ENCODE measurements around the gene PLEKHG4B.

PLEKHG4B gene

DNA sequence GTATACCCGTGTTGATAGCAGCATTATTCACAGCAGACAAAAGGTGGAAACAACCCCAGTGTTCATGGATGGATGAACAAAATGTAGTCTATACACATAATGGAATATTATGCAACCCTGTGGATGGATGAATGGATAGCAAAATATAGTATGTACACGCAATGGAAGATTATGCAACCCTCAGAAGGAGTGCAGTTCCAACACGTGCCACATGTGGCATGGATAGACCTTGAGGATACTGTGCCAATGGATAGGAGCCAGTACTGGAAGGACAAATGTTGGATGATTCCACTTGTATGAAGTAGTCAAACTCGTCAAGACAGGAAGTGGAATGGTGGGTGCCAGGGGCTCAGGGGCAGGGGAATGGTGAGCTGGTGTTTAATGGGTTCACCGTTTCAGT, 44.9 kb downstream of the PLEKHG4B start:
- DNase-seq = no peak

DNA sequence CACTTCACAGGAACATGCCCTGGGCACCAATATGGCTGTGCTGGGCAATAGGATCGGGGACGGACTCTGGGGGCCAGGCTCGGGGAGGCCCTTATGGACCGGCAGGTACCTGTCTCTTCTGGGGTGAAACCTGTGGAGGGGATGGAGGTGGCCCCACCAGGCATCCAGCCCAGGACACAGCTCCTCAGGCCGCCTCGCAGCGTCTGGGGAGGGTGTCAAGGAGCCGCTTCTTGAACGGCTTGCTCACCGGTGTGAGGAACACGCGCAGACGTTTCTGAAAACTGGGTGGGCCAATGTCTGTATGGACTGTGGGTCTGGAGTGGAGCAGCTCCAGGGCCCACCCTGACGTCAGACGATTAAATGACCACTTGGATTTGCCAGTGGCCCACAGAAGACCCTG, 45.8 kb downstream of the PLEKHG4B start:
- DNase-seq = no peak

DNA sequence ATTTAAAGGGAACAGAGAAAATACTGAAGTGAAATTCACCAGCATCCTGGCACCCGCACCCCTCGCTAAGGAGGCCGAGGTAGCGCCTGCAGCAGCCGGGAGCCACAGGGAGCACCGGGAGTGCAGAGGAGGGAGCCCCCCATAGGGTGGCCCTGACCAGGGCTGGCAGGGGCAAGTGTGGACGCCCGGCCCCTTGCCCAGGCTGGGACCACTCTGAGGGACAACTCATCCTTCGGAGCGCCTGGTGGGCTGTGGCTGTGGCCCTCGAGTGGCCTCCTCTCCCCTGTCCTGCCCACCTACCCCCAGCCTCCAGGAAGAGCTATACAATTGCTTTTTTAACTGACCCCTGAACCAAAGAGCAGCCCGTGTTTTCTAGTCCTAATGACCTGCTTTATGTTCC, 47.0 kb downstream of the PLEKHG4B start:
- DNase-seq = no peak

DNA sequence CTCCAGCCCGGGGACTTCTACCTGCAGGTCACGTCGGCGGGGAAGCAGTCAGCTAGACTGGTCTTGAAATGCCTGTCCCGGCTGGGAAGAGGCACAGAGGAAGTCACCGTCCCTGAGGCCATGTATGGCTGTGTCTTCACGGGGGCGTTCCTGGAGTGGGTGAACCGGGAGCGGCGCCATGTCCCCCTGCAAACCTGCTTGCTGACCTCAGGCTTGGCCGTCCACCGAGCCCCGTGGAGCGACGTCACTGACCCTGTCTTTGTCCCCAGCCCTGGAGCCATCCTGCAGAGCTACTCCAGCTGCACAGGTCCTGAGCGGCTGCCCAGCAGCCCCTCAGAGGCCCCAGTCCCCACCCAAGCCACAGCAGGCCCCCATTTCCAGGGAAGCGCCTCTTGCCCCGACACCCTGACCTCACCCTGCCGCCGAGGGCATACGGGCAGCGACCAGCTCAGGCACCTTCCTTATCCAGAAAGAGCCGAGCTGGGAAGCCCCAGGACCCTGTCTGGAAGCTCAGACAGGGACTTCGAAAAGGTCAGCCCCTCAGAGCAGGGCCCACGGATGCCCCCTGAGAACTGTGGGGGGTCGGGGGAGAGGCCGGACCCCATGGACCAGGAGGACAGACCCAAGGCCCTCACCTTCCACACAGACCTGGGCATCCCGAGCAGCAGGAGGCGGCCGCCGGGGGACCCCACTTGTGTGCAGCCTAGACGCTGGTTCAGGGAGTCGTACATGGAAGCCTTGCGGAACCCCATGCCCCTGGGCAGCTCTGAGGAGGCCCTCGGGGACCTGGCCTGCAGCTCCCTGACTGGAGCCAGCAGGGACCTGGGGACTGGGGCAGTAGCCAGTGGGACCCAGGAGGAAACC, 47.8 kb downstream of the PLEKHG4B start:
- DNase-seq = no peak

DNA sequence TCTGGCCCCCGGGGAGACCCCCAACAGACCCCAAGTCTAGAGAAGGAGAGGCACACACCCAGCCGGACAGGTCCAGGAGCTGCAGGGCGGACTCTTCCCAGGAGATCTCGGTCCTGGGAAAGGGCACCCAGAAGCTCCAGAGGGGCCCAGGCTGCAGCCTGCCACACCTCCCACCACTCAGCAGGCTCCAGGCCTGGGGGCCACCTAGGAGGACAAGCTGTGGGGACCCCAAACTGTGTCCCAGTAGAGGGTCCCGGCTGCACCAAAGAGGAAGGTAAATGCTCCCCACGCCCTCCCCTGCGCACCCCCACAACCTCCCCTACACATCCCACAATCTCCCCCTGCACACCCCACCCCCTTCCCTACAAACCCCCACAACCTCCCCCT, 48.5 kb downstream of the PLEKHG4B start:
- DNase-seq = no peak

DNA sequence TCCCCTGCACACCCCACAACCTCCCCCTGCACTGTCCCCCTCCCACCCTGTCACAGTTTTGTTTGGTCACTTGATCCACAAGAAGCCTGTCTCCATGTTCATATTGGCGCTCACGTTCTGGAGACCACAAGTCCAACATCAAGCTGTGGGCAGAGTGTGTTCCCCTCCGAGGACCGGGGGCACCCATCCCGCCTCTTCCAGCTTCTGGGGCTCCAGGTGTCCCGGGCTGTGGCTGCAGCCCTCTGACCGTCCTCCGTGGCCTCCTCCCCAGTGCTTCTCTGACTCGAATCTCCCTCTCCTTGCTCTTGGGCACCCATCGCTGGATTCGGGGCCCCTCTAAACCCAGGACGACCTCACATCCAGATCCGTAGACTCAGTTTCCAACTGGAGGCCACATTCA, 49.2 kb downstream of the PLEKHG4B start:
- DNase-seq = no peak

DNA sequence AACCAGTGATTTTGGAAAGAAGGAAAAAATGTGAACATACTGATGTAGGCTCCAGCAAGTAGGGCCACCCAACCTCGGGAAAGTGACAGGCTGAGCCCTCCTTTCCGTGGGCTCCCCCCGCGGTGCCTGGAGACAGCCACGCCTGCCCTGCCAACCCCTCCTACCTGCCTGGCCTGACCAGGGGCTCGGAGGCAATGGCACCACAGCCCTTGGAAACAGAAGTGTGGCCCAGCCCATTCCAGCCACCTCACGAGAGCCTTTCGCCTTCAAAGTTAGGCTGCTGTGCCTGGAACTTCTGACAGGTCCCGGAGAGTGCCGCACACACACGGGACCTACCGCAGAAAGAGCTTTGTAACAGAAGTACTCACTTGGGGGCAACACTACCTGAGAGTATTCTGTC, 49.8 kb downstream of the PLEKHG4B start:
- no peak for DNase-seq

DNA sequence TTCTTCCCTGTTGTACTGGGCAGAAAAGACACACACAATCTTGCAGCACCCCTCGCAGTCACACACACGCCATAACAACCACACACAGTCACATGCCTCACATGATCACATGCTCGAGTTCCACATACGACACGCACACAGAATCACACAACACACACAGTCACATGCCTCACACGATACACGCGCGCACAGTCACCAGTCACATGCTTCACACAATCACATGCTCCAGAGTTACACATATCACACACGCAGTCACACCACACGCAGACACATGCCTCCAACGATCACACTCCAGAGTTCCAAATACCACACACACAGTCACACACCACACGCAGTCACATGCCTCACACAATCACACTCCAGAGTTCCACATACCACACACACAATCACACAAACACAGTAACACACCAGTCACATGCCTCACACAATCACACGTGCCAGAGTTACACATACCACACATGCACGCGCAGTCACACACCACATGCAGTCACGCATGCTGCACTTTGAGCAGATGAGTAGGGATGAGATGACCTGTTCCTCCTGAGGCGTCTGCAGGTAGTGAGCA, 50.4 kb downstream of the PLEKHG4B start:
- DNase-seq = no peak

DNA sequence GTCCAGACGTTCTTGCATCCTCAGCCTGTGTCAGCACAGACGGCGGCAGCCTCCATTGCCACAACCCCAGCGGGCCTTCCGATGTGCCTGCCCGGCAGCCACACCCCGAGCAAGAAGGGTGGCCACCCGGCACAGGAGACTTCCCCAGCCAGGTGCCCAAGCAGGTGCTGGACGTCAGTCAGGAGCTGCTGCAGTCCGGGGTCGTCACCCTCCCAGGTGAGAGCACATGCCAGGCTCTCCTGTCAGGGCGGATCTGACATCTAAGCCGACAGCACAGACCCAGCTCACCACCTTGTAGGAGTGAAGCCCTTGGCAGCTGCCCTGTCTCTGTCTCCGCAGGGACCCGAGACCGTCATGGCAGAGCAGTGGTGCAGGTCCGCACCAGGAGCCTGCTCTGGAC, 51.1 kb downstream of the PLEKHG4B start:
- no peak for DNase-seq

DNA sequence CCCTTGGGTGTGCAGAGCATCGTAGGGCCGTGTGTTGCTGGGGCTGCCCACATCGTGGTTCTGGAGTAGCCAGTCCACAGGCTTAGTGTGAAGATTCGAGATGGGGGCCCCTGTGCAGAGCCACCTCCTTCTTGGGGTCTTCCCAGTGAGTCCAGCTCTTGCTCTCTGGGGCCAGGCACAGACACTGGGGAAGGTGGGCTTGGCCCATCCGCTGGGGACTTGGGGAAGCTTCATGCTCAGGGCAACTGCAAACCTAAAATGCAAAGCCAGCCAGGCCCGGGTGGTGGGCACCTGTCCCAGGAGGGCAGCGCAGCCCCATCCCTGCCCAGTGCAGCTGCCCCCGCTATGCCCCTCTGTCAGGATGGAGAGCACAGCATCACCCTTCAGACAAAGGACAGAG, 53.0 kb downstream of the PLEKHG4B start:
- DNase-seq = no peak

DNA sequence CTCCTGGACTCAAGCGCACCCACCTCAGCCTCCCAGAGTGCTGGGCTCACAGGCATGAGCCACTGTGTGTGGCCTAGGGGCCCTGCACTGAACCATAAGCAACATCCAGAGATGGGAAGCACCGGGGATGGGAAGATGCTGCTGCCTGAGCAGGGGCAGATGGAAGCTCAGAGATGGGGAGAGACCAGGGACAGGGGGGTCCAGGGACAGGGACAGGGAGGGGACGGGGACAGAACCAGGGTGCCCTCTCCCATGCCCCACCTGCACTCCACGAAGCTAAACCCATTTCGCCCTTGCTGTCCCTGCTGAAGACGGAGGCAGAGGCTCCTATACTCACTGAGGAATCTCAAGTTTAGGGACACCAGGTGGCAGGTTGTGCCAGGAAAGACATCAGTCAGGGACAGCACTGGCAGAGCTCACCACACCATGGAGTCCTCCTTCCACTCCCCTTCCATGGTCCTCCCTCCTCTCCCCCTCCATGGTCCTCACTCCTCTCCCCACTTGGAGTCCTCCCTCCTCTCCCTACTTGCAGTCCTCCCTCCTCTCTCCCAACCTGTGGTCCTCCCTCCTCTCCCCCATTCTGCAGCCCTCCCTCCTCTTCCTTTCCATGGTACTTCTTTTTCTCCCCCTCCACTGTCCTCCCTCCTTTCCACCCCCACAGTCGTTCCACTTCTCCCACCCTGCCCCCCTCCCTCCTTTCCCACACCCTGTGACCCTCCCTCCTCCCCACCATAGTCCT, 53.8 kb downstream of the PLEKHG4B start:
- DNase-seq = no peak

DNA sequence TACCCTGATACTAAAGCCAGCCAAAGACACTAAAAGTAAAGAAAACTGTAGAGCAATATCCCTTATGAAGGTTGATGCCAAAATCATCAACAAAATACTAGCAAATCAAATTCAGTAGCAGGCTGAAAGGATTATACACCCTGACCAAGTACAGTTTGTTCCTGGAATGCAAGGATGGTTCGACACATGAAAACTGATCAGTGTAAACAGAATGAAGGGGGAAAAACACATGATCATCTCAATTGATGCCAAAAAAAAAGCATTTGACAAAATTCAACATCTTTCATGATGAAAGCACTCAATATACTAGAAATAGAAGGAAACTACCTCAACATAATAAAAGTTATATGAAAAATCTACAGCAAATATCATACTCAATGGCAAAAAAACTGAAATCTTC, 55.8 kb downstream of the PLEKHG4B start:
- no peak for DNase-seq

DNA sequence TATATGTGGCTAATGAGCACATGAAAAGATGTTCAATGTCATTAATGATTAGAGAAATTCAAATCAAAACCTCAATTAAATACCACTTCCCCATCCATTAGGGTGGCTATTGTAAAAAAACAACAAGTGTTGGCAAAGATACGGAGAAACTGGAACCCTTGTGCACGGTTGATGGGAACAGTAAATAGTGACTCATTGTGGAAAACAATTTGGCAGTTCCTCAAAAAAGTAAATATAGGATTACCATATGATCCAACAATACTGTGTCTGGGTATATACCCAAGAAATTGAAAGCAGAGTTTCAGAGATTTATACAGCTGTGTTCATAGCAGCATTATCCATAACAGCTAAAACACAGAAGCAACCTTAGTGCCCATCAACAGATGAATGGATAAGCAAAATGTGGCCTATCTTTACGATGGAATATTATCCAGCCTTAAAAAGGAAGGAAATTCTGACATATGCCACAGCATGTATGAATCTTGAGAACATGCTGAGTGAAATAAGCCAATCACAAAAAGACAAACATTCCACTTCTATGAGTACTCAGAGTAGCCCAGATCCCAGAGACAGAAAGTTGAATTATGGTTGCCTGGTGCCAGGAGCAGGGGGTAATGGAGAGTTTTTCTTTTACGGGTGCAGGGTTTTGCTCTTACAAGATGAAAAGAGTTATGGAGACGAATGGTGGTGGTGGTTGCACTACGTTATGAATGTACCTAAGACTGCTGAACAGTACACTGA, 57.9 kb downstream of the PLEKHG4B start:
- DNase-seq = no peak

DNA sequence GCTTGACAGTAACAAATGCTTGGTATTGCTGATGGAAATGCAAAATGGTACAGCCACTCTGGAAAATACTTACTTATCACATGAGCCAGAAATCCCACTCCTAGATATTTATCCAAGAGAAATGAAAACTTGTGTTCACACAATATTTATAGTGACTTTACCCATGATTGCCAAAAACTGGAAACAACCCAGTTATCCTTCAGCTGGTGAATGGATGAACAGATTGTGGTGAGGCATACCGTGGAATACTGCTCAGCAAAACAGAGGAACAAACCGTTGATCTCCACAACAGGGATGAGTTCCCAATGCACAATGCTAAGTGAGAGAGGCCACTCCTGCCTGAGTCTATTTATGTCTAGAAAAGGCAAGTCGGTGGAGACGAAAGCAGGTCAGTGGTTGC, 58.8 kb downstream of the PLEKHG4B start:
- DNase-seq = no peak

DNA sequence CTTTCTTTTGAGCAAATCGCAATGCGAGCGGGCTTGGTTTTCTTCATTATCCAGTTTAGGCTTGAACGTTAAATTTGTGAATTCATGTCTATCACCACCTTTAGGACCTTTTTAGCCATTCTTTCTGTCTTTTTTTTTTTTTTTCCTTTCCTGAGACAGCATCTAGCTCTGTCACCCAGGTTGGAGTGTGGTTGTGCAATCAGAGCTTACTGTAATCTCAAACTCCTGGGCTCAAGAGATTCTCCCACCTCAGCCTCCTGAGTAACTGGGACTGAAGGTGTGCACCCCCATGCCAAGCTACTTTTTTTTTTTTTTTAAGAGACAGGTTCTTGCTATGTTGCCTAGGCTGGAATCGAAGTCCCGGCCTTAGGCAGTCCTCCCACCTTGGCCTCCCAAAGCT, 60.1 kb downstream of the PLEKHG4B start:
- no peak for DNase-seq

DNA sequence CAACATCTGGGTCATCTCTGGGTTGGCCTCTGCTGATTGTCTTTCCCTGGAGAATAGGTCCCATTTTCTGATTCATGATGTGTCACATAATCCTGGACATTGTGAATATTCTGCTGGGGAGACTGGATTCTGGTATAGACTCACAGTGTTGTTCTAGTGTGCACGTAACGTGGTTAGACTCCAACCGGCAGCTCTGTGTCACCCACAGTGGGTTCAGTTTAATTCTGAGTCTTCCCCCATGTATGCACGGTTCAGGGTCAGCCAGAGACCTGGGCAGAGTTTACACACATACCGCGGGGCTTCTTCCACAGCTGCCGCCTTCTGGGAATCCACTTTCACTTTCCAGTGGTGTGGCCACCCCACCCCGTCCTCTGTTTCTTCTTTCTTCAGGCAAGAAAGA, 61.3 kb downstream of the PLEKHG4B start:
- DNase-seq = no peak

DNA sequence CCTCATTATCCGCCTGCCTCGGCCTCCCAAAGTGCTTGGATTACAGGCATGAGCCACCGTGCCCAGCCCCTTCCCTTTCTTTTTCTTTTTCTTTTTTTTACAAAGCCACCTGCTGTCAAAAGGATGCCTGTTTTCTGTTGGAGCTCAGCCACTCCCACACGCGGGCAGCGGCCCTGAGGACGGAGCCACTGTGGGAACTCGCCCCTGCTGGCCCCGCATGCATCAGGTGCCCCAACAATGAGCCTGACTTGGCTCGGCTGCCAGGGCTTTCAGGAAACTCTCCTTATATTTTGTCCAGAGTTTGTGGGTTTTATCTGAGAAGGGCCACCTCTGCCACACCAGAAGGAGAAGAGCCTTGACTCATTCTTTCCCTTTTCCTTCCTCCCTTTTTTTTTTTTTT, 62.3 kb downstream of the PLEKHG4B start:
- no peak for DNase-seq

DNA sequence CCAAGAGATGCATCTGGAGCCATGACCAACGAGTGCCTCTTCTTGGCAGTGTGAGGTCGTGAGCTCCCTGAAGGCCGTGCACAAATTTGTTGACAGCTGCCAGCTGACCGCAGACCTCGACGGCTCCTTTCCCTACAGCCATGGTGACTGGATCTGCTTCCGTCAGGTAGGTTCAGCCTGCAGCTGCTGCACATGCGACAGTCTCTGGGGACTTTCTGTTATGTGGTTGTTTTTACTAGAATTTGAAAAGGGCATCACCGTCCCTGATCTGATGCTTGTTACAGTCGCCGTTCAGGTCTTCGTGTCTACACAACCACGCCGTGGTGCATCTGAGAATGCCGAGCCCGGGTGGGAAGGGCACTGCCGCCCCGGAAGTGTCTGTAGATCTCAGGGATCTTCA, 62.9 kb downstream of the PLEKHG4B start:
- no peak for DNase-seq

DNA sequence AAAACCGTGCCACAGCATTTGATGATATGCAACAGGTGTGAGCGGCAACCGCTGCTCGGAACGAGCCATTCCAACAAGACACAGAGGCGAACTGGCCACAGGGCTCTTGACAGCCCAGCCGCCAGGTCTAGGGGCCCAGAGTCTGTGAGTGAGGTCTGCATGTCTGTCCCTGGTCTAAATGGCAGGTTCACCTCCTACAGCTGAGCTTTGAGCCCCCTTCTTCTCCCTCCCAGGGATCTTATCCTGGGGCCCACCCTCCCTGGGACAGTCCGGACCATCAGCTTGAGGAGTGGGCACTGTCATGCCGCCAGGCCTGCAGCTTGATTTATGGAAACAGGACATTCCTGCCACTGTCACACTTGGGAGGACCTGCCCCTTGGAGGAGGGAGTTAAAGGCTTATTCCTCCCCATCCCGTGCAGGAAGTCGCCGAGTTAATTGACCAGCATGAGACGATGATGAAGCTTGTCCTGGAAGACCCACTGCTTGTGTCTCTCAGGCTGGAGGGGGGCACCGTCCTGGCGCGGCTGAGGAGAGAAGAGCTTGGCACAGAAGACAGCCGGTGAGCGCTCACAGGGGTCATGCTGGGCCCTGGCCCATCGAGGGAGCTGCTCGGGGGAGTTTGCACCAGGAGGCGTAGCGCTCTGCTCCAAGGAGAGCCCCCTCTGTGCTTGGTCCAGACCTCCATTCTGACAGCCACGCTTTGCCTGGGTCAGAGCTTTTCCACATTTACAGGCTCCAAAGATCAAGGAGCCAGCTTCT, 63.9 kb downstream of the PLEKHG4B start:
- no peak for DNase-seq

DNA sequence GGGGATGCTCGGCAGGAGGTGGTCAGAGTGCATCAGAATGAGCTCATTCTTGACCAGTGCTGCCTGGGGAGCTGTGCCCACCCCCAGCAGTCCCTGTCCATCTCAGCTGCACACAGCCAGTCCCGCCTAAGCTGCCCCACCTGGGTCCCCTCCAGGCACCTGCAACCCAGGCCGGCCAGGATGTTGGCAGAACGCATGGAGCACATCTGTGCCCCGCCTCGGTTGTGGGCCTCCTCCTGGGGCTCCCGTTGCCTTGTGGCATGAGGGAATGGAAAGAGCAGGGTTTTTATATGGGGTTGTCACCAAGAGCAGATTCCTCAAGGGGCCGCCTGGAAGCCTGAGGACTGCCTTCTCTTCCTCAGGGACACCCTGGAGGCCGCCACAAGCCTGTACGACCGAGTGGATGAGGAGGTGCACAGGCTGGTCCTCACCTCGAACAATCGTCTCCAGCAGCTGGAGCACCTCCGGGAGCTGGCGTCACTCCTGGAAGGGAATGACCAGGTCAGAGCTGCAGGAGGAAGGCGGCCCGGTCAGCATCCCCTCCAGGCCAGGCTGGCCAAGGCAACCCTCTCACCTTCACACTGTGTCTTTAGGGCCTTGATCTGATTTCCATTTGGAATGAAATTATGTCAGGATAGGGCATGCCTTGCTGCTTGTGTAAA, 64.6 kb downstream of the PLEKHG4B start:
- no peak for DNase-seq

DNA sequence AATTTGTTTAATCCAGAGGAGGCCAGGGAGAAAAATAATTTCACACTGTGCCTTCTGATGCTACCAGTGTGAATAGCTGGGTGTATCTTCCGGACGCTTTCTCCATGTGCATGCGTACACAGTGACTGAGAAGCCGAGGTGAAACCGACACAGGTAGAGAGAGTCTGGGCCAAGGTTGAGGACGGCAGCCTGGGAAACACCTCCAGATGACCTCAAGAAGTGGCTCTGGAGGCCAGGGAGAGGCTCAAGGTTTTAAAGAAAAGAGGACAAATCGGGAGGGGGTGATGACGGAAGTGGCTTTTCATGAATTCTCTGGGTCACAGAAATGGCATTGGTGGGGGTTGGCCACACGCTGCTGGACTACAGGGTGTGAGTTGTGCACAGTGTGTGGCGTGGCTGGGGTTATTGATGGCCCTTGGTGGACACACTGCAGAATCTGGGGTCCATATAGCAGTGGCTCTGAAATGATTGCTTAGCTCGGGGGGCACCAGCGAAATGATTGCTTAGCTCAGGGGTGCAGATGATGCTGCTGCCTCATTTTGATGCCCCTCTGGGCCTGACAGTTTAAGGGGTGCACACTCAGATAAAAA, 65.3 kb downstream of the PLEKHG4B start:
- DNase-seq = no peak

DNA sequence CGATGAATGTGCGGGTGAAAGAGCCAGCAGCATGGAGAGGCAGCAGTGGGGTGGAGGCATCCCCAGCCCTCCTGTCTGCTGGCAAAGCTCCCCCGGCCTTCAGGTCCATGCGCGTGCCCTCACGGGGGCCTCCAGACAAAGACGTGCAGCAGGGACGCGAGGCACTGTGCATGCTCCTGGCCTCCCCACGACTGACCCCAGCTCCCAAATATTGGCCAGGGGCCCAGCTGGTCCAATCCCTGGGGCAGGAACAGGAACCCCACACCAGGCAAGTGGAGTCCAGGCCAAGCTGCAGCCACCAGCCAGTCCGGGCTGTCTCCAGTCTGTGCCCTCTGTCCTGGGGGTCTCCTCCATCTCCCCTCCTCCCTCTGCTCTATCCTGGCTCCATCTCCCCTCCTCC, 65.8 kb downstream of the PLEKHG4B start:
- no peak for DNase-seq
